RWPE1 (cell line): ENCODE results near the gene CYP2F1.
A peak's percentile ranks its signal among the peaks of the same experiment; 100 is the strongest.
"Not testable (repeated sequence)": the region's sequence is repeated elsewhere in the genome, so short reads cannot be mapped to it uniquely, and the experiment has no call there.

Source experiments
- CTCF ChIA-PET: fragments of 350-600 bp; sonication (Branson Sonifier 250); formaldehyde crosslinking; extraction: SDS; loops from one replicate; lab custom pipeline; 2021; lab: Yijun Ruan, JAX
- POLR2A ChIA-PET: fragments of 400-600 bp; formaldehyde crosslinking; extraction: SDS; loops from one replicate; lab custom pipeline; 2020; ENCODE audit warnings: antibody characterized with exemption; ENCODE audit not compliant: low non-redundant PET; lab: Yijun Ruan, JAX
- DNase-seq: peaks from one replicate; pipeline ENCODE4 v3.0.0; 2012; ENCODE audit warnings: low spot score
- H3K27ac ChIP-seq: fragments of 450-650 bp; 2 replicates; pipeline ENCODE4 v1.5.1; 2017
- TF ChIP-seq, protein P1 (sequence below): fragments of 450-650 bp; conservative IDR thresholded peaks from 2 replicates; pipeline ENCODE4 v1.5.1; 2017; ENCODE audit warnings: low read depth, mild to moderate bottlenecking

The CYP2F1 gene

GRCh38 chr19:41136636-41137455, 22.6 kb downstream of the CYP2F1 start:
- ChIA-PET POLR2A (no interaction called here), CTCF (no interaction called here)
- DNase-seq, result no peak
- TF ChIP-seq, protein P1, sequence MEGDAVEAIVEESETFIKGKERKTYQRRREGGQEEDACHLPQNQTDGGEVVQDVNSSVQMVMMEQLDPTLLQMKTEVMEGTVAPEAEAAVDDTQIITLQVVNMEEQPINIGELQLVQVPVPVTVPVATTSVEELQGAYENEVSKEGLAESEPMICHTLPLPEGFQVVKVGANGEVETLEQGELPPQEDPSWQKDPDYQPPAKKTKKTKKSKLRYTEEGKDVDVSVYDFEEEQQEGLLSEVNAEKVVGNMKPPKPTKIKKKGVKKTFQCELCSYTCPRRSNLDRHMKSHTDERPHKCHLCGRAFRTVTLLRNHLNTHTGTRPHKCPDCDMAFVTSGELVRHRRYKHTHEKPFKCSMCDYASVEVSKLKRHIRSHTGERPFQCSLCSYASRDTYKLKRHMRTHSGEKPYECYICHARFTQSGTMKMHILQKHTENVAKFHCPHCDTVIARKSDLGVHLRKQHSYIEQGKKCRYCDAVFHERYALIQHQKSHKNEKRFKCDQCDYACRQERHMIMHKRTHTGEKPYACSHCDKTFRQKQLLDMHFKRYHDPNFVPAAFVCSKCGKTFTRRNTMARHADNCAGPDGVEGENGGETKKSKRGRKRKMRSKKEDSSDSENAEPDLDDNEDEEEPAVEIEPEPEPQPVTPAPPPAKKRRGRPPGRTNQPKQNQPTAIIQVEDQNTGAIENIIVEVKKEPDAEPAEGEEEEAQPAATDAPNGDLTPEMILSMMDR, result no peak
- H3K27ac ChIP-seq, result no peak overlapping the region

- TF ChIP-seq, protein P1, result peak; percentile 90
- no peak overlapping the region for H3K27ac ChIP-seq
- DNase-seq, result peak; percentile 51
- CTCF ChIA-PET, result interaction anchor here (0.6 to 1.9 kb wide), 17 partner anchors 17 to 623 kb away, joined by 3 to 11 read pairs (median 4); no protein-coding TSS in a partner anchor
- POLR2A ChIA-PET, result interaction anchor here (0.6 kb wide), 2 partner anchors 117 to 392 kb away, joined by 4 read pairs; no protein-coding TSS in a partner anchor
Observed at GRCh38 chr19:41144403-41144802, 30.2 kb downstream of the CYP2F1 start.

DNA sequence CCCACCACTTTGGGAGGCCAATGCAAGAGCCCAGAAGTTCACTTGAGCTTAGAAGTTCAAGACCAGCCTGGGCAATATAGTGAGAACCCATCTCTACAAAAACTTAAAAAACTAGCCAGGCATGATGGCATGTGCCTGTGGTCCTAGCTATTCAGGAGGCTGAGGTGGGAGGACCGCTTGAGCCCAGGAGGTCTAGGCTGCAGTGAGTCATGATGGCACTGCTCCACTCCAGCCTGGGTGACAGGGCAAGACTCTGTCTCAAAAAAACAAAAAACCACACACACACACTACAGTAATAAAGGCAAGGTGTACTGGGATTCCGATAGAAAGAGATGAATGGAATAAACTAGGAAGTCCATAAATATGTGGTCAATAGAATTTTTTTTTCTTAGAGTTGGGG, 35.6 kb downstream of the CYP2F1 start:
- POLR2A ChIA-PET, result no interaction called here
- no peak overlapping the region for H3K27ac ChIP-seq
- TF ChIP-seq, protein P1, result no peak
- CTCF ChIA-PET, result no interaction called here
- DNase-seq, result no peak

DNA sequence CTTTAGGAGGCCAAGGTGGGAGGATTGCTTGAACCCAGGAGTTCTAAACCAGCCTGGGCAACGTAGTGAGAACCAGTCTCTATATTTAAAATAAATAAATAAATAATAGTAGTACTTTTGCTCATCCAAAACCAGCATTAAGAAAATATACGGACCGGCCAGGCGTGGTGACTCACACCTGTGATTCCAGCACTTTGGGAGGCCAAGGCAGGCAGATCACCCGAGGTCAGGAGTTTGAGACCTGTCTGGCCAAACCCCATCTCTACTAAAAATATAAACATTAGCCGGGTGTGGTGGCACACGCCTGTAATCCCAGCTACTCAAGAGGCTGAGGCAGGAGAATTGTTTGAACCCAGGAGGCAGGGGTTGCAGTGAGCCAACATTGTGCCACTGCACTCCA, 36.8 kb downstream of the CYP2F1 start:
- CTCF ChIA-PET, DNase-seq, POLR2A ChIA-PET, H3K27ac ChIP-seq: not testable (repeated sequence)

DNA sequence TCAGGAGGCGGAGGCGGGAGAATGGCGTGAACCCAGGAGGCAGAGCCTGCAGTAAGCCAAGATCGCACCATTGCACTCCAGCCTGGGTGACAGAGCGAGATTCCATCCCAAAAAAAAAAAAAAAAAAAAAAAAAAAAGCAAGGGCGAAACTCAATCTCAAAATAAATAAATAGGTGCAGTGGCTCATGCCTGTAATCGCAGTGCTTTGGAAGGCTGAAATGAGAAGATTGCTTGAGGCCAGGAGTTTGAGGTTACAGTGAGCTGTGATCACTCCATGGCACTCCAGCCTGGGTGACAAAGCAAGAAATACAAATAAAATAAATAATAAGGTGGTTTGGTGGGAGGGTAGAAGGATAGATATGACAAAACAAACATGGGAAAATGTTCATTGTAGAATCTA, 39.8 kb downstream of the CYP2F1 start:
- POLR2A ChIA-PET, result no interaction called here
- DNase-seq, result no peak
- TF ChIP-seq, protein P1, result no peak
- CTCF ChIA-PET, result interaction anchor here (0.6 kb wide), 1 partner anchor 496 kb away, joined by 3 read pairs; no protein-coding TSS in a partner anchor
- no peak overlapping the region for H3K27ac ChIP-seq

DNA sequence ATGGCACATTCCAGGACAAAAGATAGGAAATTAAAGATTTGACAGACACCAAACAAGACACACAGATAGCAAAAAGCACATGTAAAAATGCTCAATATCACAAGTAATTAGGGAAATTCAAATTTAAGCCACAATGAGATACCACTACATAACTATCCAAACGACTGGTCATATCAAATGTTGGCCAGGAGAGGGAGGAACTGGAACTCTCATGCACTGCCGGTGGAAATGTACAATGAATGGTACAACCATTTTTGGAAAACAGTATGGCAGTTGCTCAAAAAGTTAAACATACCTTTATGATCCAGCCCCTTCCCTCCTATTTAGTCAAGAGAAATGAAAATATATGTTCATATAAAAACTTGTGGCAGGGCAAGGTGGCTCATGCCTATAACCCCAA, 42.0 kb downstream of the CYP2F1 start:
- TF ChIP-seq, protein P1, result no peak
- CTCF ChIA-PET, result interaction anchor here (0.7 kb wide), 1 partner anchor 412 kb away, joined by 3 read pairs; no protein-coding TSS in a partner anchor
- POLR2A ChIA-PET, result no interaction called here
- no peak for DNase-seq
- H3K27ac ChIP-seq, result no peak overlapping the region

DNA sequence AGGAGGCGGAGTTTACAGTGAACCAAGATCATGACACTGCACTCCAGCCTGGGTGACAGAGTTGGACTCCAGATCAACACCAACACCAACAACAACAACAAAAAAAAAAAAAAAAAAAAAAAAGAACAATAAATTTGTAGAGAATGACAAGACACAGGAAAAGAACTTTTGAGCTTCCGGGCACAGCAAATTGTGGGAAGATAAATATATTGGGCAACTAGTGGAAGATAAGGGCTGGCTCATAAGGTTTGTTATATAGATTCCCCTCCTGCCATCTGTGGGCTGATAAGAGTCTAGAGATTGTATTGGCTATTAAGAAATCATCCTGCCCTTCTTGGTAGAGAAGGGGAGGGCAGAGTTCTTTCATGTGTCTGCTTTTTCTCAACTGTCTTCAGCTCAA, 45.6 kb downstream of the CYP2F1 start:
- POLR2A ChIA-PET, result no interaction called here
- CTCF ChIA-PET, result no interaction called here
- TF ChIP-seq, protein P1, result no peak
- DNase-seq, result no peak
- no peak overlapping the region for H3K27ac ChIP-seq
